Measurements from ENCODE around the gene CD244.

Gene CD244

DNA sequence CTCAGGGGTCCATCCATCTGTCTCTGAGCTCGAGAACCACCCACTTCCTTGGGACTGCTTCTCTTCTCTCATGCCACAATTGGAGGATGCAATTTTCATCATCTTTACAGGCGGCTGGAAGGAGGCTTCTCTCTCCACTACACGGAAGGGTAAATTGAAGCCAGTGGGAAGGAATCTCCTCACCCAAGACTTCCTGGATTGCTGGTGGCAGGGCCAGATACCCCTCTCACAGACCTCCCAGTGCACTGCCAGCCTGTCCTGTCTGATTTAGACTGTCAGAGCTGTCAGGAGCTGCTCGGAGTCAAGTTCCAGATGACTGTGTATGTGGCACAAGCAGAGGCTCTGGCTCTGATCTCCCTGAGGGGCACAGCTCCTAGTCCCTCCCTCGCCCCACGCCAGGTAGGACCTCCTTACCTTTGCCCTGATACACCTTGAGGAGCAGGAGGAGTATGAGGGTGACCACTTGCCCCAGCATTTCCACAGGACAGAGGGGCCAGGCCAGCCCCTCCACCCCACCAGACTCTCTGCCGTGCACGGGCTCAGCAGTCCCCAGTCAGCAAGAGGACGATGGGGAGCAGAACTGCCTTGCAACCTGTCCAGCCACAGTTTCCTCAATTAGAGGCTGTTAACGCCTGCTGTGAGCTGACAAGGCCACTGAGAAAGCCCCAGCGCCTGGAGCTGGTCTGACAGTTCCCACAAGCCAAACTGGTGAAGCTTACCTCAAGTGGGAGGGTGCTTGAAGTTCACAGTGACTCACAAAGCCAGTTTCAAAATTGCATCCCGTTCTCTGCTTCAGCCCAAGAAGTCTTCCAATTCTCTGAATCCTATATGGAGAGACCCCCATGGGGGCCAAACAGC lies at the start of gene CD244:
Gene CD244, minus strand, starts transcription at position 685 of the 858 bp plus-strand sequence. Its CDS starts 210 bp downstream, at position 475.
- TF ChIP-seq, protein P1, sequence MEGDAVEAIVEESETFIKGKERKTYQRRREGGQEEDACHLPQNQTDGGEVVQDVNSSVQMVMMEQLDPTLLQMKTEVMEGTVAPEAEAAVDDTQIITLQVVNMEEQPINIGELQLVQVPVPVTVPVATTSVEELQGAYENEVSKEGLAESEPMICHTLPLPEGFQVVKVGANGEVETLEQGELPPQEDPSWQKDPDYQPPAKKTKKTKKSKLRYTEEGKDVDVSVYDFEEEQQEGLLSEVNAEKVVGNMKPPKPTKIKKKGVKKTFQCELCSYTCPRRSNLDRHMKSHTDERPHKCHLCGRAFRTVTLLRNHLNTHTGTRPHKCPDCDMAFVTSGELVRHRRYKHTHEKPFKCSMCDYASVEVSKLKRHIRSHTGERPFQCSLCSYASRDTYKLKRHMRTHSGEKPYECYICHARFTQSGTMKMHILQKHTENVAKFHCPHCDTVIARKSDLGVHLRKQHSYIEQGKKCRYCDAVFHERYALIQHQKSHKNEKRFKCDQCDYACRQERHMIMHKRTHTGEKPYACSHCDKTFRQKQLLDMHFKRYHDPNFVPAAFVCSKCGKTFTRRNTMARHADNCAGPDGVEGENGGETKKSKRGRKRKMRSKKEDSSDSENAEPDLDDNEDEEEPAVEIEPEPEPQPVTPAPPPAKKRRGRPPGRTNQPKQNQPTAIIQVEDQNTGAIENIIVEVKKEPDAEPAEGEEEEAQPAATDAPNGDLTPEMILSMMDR (IDR thresholded peaks at IDR 0.05; ENCODE audit: extremely low read depth, missing control alignments): no peak
- DNase-seq (ENCODE audit: low spot score): peak; percentile 74

DNA sequence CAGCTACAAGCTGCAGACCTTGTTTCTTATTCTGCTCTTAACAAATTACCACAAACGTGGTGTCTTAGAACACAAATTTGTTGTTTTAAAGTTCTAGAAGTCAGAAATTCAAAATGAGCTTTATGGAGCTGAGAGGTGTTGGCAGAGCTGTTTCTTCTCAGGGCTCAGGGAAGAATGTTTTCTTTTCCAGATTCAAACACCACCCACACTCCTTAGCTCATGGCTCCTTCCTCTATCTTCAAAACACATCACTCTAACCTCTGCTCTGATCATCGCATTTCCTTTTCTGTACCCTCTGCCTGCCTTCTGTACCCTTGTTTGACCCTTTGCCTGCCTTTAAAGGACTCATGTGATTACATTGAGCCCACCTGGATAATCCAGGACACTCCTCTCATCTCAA lies 49.2 kb upstream of the CD244 start:
- no peak for DNase-seq (ENCODE audit: low spot score)
- TF ChIP-seq, protein P1 (IDR thresholded peaks at IDR 0.05; ENCODE audit: extremely low read depth, missing control alignments): no peak

- TF ChIP-seq, protein P1 (IDR thresholded peaks at IDR 0.05; ENCODE audit: extremely low read depth, missing control alignments): no peak
- DNase-seq (ENCODE audit: low spot score): no peak
Measured at GRCh38 chr1:160911441-160911840, 48.8 kb upstream of the CD244 start.

DNA sequence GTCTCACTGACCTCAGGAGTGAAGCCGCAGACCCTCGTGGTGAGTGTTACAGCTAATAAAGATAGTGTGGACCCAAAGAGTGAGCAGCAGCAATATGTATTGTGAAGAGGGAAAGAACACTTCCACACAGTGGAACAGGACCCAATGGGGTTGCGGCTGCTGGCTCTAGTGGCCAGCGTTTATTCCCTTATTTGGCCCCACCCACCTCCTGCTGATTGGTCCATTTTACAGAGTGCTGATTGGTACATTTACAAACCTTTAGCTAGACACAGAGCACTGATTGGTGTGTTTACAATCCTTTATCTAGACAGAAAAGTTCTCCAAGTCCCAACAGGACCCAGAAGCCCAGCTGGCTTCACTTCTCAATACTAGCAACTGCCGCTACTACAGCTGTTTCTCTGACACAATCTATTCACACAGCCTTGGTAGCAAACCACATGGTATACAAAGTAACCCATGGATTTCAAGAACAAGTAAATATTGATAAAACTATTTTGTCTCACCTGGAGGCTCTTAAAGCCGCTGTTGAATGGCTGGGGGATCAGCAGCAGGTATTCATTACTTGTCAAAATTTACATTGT lies 47.6 kb upstream of the CD244 start:
- no peak for DNase-seq (ENCODE audit: low spot score)
- TF ChIP-seq, protein P1 (IDR thresholded peaks at IDR 0.05; ENCODE audit: extremely low read depth, missing control alignments): no peak

DNA sequence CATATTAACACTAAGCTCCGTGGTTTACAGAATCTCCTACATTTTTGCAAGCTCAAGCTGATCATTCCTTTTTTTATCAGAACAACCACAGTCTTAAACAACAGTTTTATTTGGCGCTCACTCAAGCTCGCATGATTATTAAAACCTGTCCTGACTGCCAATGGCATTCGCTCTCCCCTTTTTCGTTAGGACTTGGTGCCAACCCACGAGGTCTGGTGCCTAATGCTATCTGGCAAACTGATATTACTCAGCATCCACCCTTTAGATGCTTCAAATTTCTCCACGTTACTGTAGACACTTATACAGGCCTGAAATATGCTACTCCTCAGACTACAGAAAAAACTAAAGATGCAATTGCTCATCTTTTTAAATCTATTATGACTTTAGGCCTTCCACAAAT lies 45.3 kb upstream of the CD244 start:
- TF ChIP-seq, protein P1 (IDR thresholded peaks at IDR 0.05; ENCODE audit: extremely low read depth, missing control alignments): no peak
- no peak for DNase-seq (ENCODE audit: low spot score)

- TF ChIP-seq, protein P1 (IDR thresholded peaks at IDR 0.05; ENCODE audit: extremely low read depth, missing control alignments): no peak
- DNase-seq (ENCODE audit: low spot score): no peak
Measured at GRCh38 chr1:160905617-160905989, 42.9 kb upstream of the CD244 start.
